HG02938 (cell line): ENCODE measurements around the gene EXOSC3.
A peak's percentile ranks its signal among the peaks of the same experiment; 100 is the strongest.
"Not testable (repeated sequence)": the region's sequence is repeated elsewhere in the genome, so short reads cannot be mapped to it uniquely, and the experiment has no call there.

Experiments used
- ATAC-seq: cut with Tn5 transposase; IDR thresholded peaks from one replicate; pipeline ENCODE4 v1.9.1; 2021; ENCODE audit warnings: mild to moderate bottlenecking, moderate library complexity; ENCODE audit not compliant: unreplicated experiment

Gene EXOSC3

DNA sequence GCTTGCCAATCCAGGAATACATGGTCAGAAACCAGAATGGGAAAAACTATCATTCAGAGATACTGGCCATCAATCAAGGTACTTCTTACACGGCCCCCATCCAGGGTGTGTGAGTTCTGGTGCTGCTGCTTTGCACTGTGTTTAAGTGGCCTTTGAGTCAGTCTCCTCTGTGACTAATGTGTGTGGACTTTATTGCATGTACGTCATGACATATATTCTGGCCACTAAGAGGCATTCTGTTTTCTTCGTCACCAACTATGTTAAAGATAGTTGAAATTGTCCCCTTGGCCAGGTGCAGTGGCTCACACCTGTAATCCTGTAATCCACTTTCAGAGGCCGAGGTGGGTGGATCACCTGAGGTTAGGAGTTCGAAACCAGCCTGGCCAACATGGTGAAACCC lies 8.5 kb downstream of the EXOSC3 start:
- no peak for ATAC-seq

- ATAC-seq: no peak
These were observed 9.5 kb downstream of the EXOSC3 start for GRCh38 chr9:37775216-37775919.

- ATAC-seq: no peak
These were observed 14.9 kb downstream of the EXOSC3 start for GRCh38 chr9:37769995-37770394.

DNA sequence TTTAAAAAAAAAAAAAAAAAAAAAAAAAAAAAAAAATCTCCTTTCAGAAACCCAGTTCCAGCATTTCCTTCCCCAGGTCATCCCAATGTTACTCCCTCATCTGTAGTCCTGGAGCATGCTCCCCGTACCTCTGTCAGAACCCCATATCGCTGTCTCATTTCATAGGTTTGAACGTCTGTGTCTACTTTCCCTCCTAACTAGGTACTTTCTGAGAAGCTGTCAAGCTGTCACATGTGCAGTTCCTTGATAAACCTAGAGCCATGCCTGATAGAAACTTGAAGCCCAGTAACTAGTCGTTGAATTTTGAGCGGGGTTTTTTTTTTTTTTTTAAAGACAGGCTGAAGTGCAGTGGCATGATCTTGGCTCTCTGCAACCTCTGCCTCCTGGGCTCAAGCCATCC lies 15.6 kb downstream of the EXOSC3 start:
- no peak for ATAC-seq

- ATAC-seq: not testable (repeated sequence)
These were observed 19.6 kb downstream of the EXOSC3 start for GRCh38 chr9:37765263-37765662.

DNA sequence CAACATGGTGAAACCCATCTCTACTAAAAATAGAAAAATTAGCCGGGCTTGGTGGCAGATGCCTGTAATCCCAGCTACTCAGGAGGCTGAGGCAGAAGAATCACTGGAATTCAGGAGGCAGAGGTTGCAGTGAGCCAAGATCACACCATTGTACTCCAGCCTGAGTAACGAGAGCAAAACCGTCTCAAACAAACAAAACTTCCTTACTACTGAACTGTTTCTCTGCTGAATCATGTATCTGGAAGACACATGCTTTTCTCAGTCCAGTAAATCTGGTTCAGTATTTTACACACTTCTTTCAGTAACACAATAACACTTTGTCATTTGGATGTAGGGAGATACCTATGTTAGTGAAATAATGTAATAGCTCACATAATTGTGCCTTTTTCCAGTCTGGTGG lies 23.4 kb downstream of the EXOSC3 start:
- ATAC-seq: no peak

- ATAC-seq: no peak
These were observed 24.3 kb downstream of the EXOSC3 start for GRCh38 chr9:37760416-37761161.

DNA sequence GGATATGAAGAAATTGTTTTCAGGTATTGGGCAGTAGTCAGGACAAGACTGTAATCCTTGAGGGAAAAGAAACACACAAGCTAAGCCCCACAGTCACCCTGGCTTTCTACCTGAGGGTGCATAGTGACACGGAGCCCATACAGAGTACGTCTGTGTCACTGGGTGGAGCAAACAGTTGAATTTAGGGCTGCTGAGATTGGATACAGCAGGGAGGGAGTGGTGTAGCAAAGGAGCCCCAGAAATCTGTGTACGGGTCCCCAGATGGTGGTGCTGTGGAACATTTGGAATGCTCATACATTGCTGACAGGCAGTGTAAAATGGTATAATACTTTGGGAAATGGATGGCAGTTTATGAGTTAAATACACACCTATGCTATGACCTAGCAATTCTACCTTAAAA lies 26.1 kb downstream of the EXOSC3 start:
- no peak for ATAC-seq

GRCh38 chr9:37753489-37754190 lies 31.2 kb downstream of the EXOSC3 start, which contains the start of gene TRMT10B:
TRMT10B (plus strand) TSS chr9:37753805; CDS start chr9:37761932, 8,127 bp downstream.
- peak; percentile 83 for ATAC-seq

GRCh38 chr9:37752642-37753488 lies 32.0 kb downstream of the EXOSC3 start:
- no peak for ATAC-seq

GRCh38 chr9:37752112-37752511 lies 32.8 kb downstream of the EXOSC3 start:
- not testable (repeated sequence) for ATAC-seq

DNA sequence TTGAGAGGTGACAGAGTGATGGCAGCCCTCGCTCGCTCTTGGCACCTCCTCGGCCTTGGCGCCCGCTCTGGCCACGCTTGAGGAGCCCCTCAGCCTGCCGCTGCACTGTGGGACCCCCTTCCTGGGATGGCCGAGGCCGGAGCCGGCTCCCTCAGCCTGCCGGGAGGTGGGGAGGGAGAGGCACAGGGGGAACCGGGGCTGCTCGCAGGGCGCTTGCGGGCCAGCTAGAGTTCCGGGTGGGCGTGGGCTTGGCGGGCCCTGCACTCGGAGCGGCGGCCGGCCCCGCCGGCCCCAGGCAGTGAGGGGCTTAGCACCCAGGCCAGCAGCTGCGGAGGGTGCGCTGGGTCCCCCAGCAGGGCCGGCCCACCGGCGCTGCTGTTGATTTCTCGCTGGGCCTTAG lies 33.2 kb downstream of the EXOSC3 start:
- ATAC-seq: not testable (repeated sequence)

- ATAC-seq: no peak
These were observed 33.7 kb downstream of the EXOSC3 start for GRCh38 chr9:37751186-37751585.

- ATAC-seq: no peak
These were observed 35.7 kb downstream of the EXOSC3 start for GRCh38 chr9:37749129-37749528.

DNA sequence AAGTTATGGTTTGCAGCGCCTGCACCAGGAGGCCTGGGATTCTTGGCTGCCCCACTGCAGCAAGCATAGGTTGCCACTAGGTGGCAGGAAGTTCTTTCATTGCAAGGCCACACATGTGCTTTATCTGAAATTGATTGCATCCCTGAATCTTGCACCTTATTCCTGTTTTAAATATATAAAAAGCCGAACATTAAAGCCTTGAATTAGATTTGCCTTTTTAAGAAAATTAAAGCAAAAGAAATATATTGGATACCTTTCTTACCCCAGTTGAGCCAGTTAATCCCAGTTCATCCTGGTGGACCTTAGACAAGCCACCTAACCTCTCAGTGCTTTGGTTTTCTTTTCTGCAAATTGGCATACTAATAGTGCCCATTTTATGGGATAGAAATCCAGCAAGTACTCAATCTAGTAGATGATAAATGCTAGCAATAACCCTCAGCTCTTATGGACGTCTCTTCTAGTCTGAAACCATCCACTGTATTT lies 37.6 kb downstream of the EXOSC3 start:
- peak; percentile 73 for ATAC-seq

- ATAC-seq: no peak
These were observed 38.2 kb downstream of the EXOSC3 start for GRCh38 chr9:37746448-37747270.

- no peak for ATAC-seq
These were observed 38.9 kb downstream of the EXOSC3 start for GRCh38 chr9:37745970-37746369.

GRCh38 chr9:37740631-37741328 lies 44.1 kb downstream of the EXOSC3 start:
- ATAC-seq: no peak

DNA sequence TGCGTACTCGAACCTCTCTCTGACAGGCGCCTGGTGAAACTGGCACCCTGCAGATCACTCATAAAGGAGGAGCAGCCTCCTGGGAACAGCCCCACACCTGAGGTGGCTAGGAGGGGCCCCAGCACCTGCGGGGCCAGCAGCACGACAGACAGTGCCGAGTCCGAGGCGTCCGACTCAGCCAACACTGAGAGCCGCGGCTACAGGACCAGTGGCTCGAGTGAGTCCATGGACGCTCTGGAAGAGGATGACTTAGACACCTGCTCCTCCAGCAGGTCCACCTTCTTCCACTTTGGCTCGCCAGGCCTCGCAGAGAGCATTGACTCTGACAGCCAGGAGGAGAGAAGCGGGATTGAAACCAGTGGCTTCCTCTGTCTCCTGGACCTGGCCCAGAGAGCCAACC lies 44.7 kb downstream of the EXOSC3 start:
- no peak for ATAC-seq
